Thyroid gland (tissue), 4 donors: ENCODE data around the gene MRPS26. TPM values are rescaled to one million over a fixed set of nuclear protein-coding genes. Genes with fewer than 3 reads are reported as not detected.

Experiments used
- DNase-seq, 2 donors: peaks; one replicate each; pipeline ENCODE4 v3.0.0-alpha.2; 2019
- H3K27ac ChIP-seq, 3 donors: fragments of 200-600 bp; sonication (generic); 1 replicate in 2 of 3; 2 replicates in 1 of 3; pipeline ENCODE4 v1.5.1; 2016 to 2019; ENCODE audit warnings: mild to moderate bottlenecking in 1 of 3, moderate library complexity in 1 of 3
- H3K27me3 ChIP-seq: fragments of 200-600 bp; sonication (generic); one replicate; pipeline ENCODE4 v1.5.1; 2019
- H3K36me3 ChIP-seq, 2 donors: fragments of 200-600 bp; sonication (generic); one replicate each; pipeline ENCODE4 v1.5.1; 2016 to 2019
- H3K4me1 ChIP-seq, 2 donors: fragments of 200-600 bp; sonication (generic); one replicate each; pipeline ENCODE4 v1.5.1; 2017 to 2019
- H3K4me3 ChIP-seq, 3 donors: fragments of 200-600 bp; sonication (generic); replicated peaks in 1 of 3; 1 replicate in 2 of 3; 2 replicates in 1 of 3; pipeline ENCODE4 v1.5.1; 2016; ENCODE audit warnings: mild to moderate bottlenecking in 1 of 3
- H3K9me3 ChIP-seq: fragments of 200-600 bp; sonication (generic); one replicate; pipeline ENCODE4 v1.5.1; 2017
- POLR2A ChIP-seq, 2 donors: fragments of 450-650 bp; IDR thresholded peaks; one replicate each; pipeline ENCODE4 v1.6.1; 2017; ENCODE audit warnings: antibody characterized with exemption in 2 of 2, mild to moderate bottlenecking in 2 of 2, moderate library complexity in 1 of 2
- WGBS, 2 donors: methylation state at CpG; one replicate each; pipeline ENCODE4 v1.1.5; 2017; 5-methylcytosine and 5-hydroxymethylcytosine counted together
- intact Hi-C: fragments of 100-400 bp; cut with DNase I; formaldehyde crosslinking; loops from one replicate; pipeline ENCODE4 v1.15.1; 2023
- total RNA-seq, 4 donors: library from RNA; depleted of rRNA; stranded (reverse); fragments of >200 nt; gene quantifications; one replicate each; pipeline ENCODE4 v1.2.3, GENCODE V29; 2016
- TF ChIP-seq, protein P1 (sequence below), 6 experiments: fragments of 200-600 bp in 3 of 6; fragments of 450-650 bp in 3 of 6; sonication (generic) in 3 of 6; IDR thresholded peaks; one replicate each; pipeline ENCODE4 v1.5.1; 2016 to 2019; ENCODE audit warnings: antibody characterized with exemption in 6 of 6, mild to moderate bottlenecking in 2 of 6, inconsistent platforms in 1 of 6, moderate library complexity in 1 of 6

MRPS26 gene
- total RNA-seq, 4 donors from 2014 or later, result 56.3 to 148 (median 86.4) TPM

DNA sequence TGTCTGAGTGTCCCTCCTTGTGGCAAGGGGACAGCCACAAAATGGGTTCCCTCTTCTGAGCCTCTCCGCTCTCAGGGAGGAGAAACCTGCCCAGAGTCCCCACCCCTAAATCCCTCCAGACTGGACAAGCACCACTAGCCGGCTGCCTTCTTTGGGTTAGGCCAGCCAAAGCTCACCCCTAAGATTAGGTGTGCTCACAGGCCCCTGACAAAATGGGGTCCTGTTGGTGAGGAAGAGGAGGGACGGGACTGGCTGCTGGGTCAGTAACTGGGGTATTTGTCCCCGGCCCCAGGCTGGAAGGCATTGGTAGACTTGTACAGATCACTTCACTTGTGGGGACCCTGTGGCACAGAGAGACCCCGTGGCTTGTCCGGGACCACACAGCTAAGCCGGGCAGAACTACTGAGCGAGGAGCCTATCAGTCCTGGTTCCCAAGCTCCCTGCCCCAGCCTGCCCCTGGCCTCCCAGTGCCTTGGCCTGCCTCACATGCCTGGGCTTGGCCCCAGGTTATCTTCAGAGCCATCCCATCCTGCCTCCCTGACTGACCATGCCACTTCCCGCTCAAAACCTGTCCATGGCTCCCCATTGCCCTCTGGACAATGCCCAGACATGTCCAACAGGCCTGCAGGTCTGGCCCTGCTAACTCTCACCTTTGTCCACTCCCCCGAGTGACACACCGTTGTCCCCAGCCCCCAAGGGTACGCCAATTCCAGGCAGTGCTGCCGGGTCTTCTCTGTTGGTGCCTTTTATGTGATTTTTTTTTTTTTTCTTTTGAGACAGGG is 49.2 kb downstream of the MRPS26 start:
- intact Hi-C loops, result no loop called here
- Histone ChIP-seq H3K27me3 (no peaks in the 10 kb centered on the region), H3K36me3 (no peaks in the 10 kb centered on the region), H3K4me3 (no peak overlapping the region), H3K27ac (no peak overlapping the region), H3K4me1 (peaks cover 0 to 5% of the 10 kb centered on the region in 2 donors), H3K9me3 (no peaks in the 10 kb centered on the region)
- no peak for TF ChIP-seq POLR2A (IDR thresholded peaks at IDR 0.05)
- TF ChIP-seq, protein P1, sequence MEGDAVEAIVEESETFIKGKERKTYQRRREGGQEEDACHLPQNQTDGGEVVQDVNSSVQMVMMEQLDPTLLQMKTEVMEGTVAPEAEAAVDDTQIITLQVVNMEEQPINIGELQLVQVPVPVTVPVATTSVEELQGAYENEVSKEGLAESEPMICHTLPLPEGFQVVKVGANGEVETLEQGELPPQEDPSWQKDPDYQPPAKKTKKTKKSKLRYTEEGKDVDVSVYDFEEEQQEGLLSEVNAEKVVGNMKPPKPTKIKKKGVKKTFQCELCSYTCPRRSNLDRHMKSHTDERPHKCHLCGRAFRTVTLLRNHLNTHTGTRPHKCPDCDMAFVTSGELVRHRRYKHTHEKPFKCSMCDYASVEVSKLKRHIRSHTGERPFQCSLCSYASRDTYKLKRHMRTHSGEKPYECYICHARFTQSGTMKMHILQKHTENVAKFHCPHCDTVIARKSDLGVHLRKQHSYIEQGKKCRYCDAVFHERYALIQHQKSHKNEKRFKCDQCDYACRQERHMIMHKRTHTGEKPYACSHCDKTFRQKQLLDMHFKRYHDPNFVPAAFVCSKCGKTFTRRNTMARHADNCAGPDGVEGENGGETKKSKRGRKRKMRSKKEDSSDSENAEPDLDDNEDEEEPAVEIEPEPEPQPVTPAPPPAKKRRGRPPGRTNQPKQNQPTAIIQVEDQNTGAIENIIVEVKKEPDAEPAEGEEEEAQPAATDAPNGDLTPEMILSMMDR (IDR thresholded peaks at IDR 0.05), result no peak
- no peak for DNase-seq
- 84% methylated on average over 9 to 12 of the region's 13 CpGs for WGBS, 2 donors

Other genes with a start within 250 kb of the MRPS26 start
- gene CPXM1, start 245.4 kb upstream of the MRPS26 start, total RNA-seq, result 10 to 100 TPM in 3 of 4 donors, 1 to 10 TPM in 1; 1.3 to 38.5 (median 16.5) TPM
- gene C20orf141, start 231.1 kb upstream of the MRPS26 start, total RNA-seq, result not detected
- not detected for gene TMEM239, start 229.7 kb upstream of the MRPS26 start, total RNA-seq
- 10 to 100 TPM; 38.0 to 95.9 (median 63.4) TPM for gene PCED1A, start 205.4 kb upstream of the MRPS26 start, total RNA-seq
- gene VPS16, start 205.3 kb upstream of the MRPS26 start, total RNA-seq, result 10 to 100 TPM; 26.7 to 44.9 (median 43.4) TPM
- 100 to 1,000 TPM in 2 of 4 donors, 10 to 100 TPM in 2; 73.4 to 110 (median 93.1) TPM for gene PTPRA, start 172.6 kb upstream of the MRPS26 start, total RNA-seq
- 1 to 10 TPM in 1 of 4 donors, not detected in 3; 1.6 TPM for gene GNRH2, start 2.4 kb upstream of the MRPS26 start, total RNA-seq
- gene OXT, start 25.6 kb downstream of the MRPS26 start, total RNA-seq, result not detected
- gene AVP, start 38.7 kb downstream of the MRPS26 start, total RNA-seq, result not detected
- gene FASTKD5, start 113.8 kb downstream of the MRPS26 start, total RNA-seq, result 10 to 100 TPM; 20.6 to 24.2 (median 21.3) TPM
- 10 to 100 TPM in 1 of 4 donors, 1 to 10 TPM in 3; 7.0 to 12.4 (median 8.7) TPM for gene UBOX5, start 113.8 kb downstream of the MRPS26 start, total RNA-seq
- gene LZTS3, start 127.5 kb downstream of the MRPS26 start, total RNA-seq, result 10 to 100 TPM; 27.7 to 39.1 (median 35.1) TPM
- gene DDRGK1, start 158.6 kb downstream of the MRPS26 start, total RNA-seq, result 100 to 1,000 TPM in 3 of 4 donors, 10 to 100 TPM in 1; 95.5 to 136 (median 126) TPM
- gene ITPA, start 163.4 kb downstream of the MRPS26 start, total RNA-seq, result 10 to 100 TPM; 58.3 to 81.3 (median 68.2) TPM
- gene SLC4A11, start 193.1 kb downstream of the MRPS26 start, total RNA-seq, result 100 to 1,000 TPM in 2 of 4 donors, 10 to 100 TPM in 2; 26.3 to 133 (median 85.8) TPM